ENCODE measurements around the gene LYST.

DNA sequence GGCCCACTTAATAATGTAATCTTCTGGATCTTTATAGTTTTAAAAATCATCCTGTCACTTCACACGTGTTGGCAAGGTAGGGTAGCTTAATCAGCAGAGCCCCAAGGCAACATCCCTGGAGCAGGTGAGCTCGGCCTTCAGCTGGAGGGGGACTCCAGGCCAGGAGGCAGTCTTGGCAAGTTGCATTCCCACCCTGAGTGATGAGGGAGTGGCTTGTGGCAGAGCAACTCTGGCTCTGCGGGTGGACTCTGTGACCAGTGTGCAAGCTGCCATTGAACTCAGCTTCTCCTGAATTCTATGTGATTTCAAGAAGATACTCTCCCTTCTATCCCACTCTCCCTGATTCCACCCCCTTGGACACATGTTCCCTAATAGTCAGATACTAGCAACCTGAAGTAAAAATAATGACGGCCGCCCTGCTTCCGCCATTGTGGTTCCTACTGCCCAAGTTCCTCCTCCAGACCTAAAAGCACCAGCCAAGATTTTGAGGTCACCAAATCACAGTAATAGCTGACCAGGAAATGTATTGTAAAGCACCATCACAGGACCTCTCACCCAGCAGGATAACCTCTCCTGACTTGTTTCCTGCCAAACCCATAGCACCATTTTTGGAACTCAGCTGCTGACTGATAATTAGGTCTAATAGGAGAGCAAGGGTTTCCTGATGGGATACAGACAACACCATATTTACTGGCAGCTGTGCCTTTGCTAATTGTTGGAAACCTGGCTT is 11.5 kb upstream of the LYST start:
- TF ChIP-seq, protein P1, sequence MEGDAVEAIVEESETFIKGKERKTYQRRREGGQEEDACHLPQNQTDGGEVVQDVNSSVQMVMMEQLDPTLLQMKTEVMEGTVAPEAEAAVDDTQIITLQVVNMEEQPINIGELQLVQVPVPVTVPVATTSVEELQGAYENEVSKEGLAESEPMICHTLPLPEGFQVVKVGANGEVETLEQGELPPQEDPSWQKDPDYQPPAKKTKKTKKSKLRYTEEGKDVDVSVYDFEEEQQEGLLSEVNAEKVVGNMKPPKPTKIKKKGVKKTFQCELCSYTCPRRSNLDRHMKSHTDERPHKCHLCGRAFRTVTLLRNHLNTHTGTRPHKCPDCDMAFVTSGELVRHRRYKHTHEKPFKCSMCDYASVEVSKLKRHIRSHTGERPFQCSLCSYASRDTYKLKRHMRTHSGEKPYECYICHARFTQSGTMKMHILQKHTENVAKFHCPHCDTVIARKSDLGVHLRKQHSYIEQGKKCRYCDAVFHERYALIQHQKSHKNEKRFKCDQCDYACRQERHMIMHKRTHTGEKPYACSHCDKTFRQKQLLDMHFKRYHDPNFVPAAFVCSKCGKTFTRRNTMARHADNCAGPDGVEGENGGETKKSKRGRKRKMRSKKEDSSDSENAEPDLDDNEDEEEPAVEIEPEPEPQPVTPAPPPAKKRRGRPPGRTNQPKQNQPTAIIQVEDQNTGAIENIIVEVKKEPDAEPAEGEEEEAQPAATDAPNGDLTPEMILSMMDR (IDR thresholded peaks at IDR 0.05; ENCODE audit: insufficient read depth, low read length): no peak
- TF ChIP-seq REST (IDR thresholded peaks at IDR 0.05; ENCODE audit: insufficient replicate concordance, low read depth) (no peak), POLR2AphosphoS5 (IDR thresholded peaks at IDR 0.05; ENCODE audit: low read depth) (no peak), SPI1 (IDR thresholded peaks at IDR 0.05; ENCODE audit: borderline replicate concordance, low read depth) (no peak), GABPA (IDR thresholded peaks at IDR 0.05; ENCODE audit: low read depth) (no peak)
